GM23338 (cell line): ENCODE results near the gene CPB1. TPM values are rescaled to one million over a fixed set of nuclear protein-coding genes. Genes with fewer than 3 reads are reported as not detected.

Source experiments
- ATAC-seq: fragments of 200-7000 bp; cut with Tn5 transposase; 3 replicates; pipeline ENCODE4 v1.9.1; 2020
- DNase-seq: peaks from one replicate; pipeline ENCODE4 v3.0.0-alpha.2; 2015; ENCODE audit warnings: low spot score
- H2AFZ ChIP-seq: fragments of 200-600 bp; sonication (generic); 2 replicates; pipeline ENCODE4 v1.8.0; 2016; ENCODE audit warnings: antibody characterized with exemption, mild to moderate bottlenecking, moderate library complexity
- H3F3A ChIP-seq: fragments of 200-600 bp; sonication (generic); replicated peaks from 2 replicates; pipeline ENCODE4 v1.8.0; 2017; ENCODE audit warnings: antibody characterized with exemption, mixed run types, low read depth
- H3K27ac ChIP-seq: fragments of 200-600 bp; sonication (generic); 2 replicates; pipeline ENCODE4 v1.6.1; 2016; ENCODE audit warnings: low read depth
- H3K27me3 ChIP-seq: fragments of 200-600 bp; sonication (generic); 2 replicates; pipeline ENCODE4 v1.8.0; 2016; ENCODE audit warnings: mild to moderate bottlenecking, mixed run types, moderate library complexity; ENCODE audit not compliant: insufficient read depth
- H3K36me3 ChIP-seq: fragments of 200-600 bp; sonication (generic); 2 replicates; pipeline ENCODE4 v1.8.0; 2016; ENCODE audit warnings: mild to moderate bottlenecking; ENCODE audit not compliant: insufficient read depth
- H3K4me1 ChIP-seq: fragments of 200-600 bp; sonication (generic); 2 replicates; pipeline ENCODE4 v1.8.0; 2016; ENCODE audit warnings: mild to moderate bottlenecking, moderate library complexity; ENCODE audit not compliant: insufficient read depth
- H3K4me2 ChIP-seq: fragments of 200-600 bp; sonication (generic); 2 replicates; pipeline ENCODE4 v1.7.1; 2017; ENCODE audit warnings: mixed run types
- H3K4me3 ChIP-seq: fragments of 200-600 bp; sonication (generic); 2 replicates; pipeline ENCODE4 v1.6.1; 2016; ENCODE audit warnings: mixed run types
- H3K79me2 ChIP-seq: fragments of 200-600 bp; sonication (generic); replicated peaks from 2 replicates; pipeline ENCODE4 v1.8.0; 2017; ENCODE audit warnings: mild to moderate bottlenecking; ENCODE audit not compliant: insufficient read depth
- H3K9me2 ChIP-seq: fragments of 200-600 bp; sonication (generic); 2 replicates; pipeline ENCODE4 v1.8.0; 2017; ENCODE audit not compliant: insufficient read depth
- H4K20me1 ChIP-seq: fragments of 200-600 bp; sonication (generic); replicated peaks from 2 replicates; pipeline ENCODE4 v1.8.0; 2017; ENCODE audit warnings: mild to moderate bottlenecking; ENCODE audit not compliant: insufficient read depth
- H3K27ac Mint-ChIP-seq: 2 replicates; pipeline ENCODE4 v1.8.0; 2020; ENCODE audit warnings: inconsistent platforms, mild to moderate bottlenecking, moderate library complexity, mixed read lengths
- H3K27me3 Mint-ChIP-seq: 3 replicates; pipeline ENCODE4 v1.8.0; 2022; ENCODE audit warnings: low read depth, mild to moderate bottlenecking, moderate library complexity, mixed read lengths, inconsistent platforms; ENCODE audit not compliant: insufficient read depth, poor library complexity
- H3K36me3 Mint-ChIP-seq: 3 replicates; pipeline ENCODE4 v1.8.0; 2021; ENCODE audit warnings: low read depth, mild to moderate bottlenecking, inconsistent platforms, moderate library complexity, mixed read lengths
- H3K4me1 Mint-ChIP-seq: 3 replicates; pipeline ENCODE4 v1.8.0; 2020; ENCODE audit warnings: mild to moderate bottlenecking, inconsistent platforms, mixed read lengths
- H3K4me3 Mint-ChIP-seq: 3 replicates; pipeline ENCODE4 v1.8.0; 2021; ENCODE audit warnings: moderate library complexity, mild to moderate bottlenecking, inconsistent platforms, mixed read lengths
- H3K9me3 Mint-ChIP-seq: 3 replicates; pipeline ENCODE4 v1.8.0; 2020; ENCODE audit warnings: moderate library complexity, mild to moderate bottlenecking, inconsistent platforms, mixed read lengths
- CREB1 ChIP-seq: fragments of 250-450 bp; sonication (Bioruptor Pico); IDR thresholded peaks from 2 replicates; pipeline ENCODE4 v1.5.0; 2020; ENCODE audit warnings: low read depth, mild to moderate bottlenecking, moderate library complexity
- CTCF ChIP-seq, 2 experiments: fragments of 200-600 bp in 1 of 2; sonication (generic) in 1 of 2; conservative IDR thresholded peaks; 2 replicates each; pipeline versions ENCODE4 v1.5.1 to v1.6.1; 2016 to 2017; ENCODE audit warnings: antibody characterized with exemption in 2 of 2, low read depth in 2 of 2, mild to moderate bottlenecking in 2 of 2, moderate library complexity in 1 of 2
- ETS1 ChIP-seq: IDR thresholded peaks from 2 replicates; pipeline ENCODE4 v1.6.1; 2016; ENCODE audit warnings: antibody characterized with exemption
- EZH2 ChIP-seq: fragments of 200-600 bp; sonication (generic); IDR thresholded peaks from one replicate; pipeline ENCODE4 v1.8.0; 2017; ENCODE audit warnings: antibody characterized with exemption, mild to moderate bottlenecking, low read depth; ENCODE audit not compliant: unreplicated experiment
- EZH2phosphoT487 ChIP-seq: fragments of 200-600 bp; sonication (generic); IDR thresholded peaks from one replicate; pipeline ENCODE4 v1.8.1; 2018; ENCODE audit warnings: antibody characterized with exemption; ENCODE audit not compliant: unreplicated experiment
- JUNB ChIP-seq: IDR thresholded peaks from one replicate; pipeline ENCODE4 v1.6.1; 2016; ENCODE audit warnings: antibody characterized with exemption; ENCODE audit not compliant: unreplicated experiment
- NANOG ChIP-seq: IDR thresholded peaks from 2 replicates; pipeline ENCODE4 v1.6.1; 2016; ENCODE audit warnings: antibody characterized with exemption, borderline replicate concordance
- POLR2AphosphoS5 ChIP-seq: IDR thresholded peaks from 2 replicates; pipeline ENCODE4 v1.6.1; 2016; ENCODE audit warnings: antibody characterized with exemption, low read depth
- REST ChIP-seq: IDR thresholded peaks from one replicate; pipeline ENCODE4 v1.6.1; 2018; ENCODE audit warnings: antibody characterized with exemption; ENCODE audit not compliant: unreplicated experiment
- STAT1 ChIP-seq: IDR thresholded peaks from one replicate; pipeline ENCODE4 v1.6.1; 2016; ENCODE audit warnings: antibody characterized with exemption; ENCODE audit not compliant: unreplicated experiment
- ZNF114 ChIP-seq: fragments of 250-450 bp; sonication (Bioruptor Pico); IDR thresholded peaks from 2 replicates; pipeline ENCODE4 v1.5.0; 2020; ENCODE audit warnings: mild to moderate bottlenecking, moderate library complexity
- ZNF331 ChIP-seq: fragments of 250-450 bp; sonication (Bioruptor Pico); IDR thresholded peaks from 2 replicates; pipeline ENCODE4 v1.5.0; 2020; ENCODE audit warnings: low read depth, mild to moderate bottlenecking, moderate library complexity
- ZNF462 ChIP-seq: fragments of 250-450 bp; sonication (Bioruptor Pico); IDR thresholded peaks from 2 replicates; pipeline ENCODE4 v1.5.0; 2020; ENCODE audit warnings: mild to moderate bottlenecking, moderate library complexity
- polyA plus RNA-seq: library from polyadenylated mRNA; unstranded; fragments of >200 nt; fragmentation: Nextera tagmentation; extraction: Ambion mirVana; gene quantifications from 2 replicates; pipeline ENCODE4 v1.2.1, GENCODE V29; 2016
- total RNA-seq: library from RNA; depleted of rRNA; stranded (reverse); fragments of >200 nt; shearing (Covaris generic); gene quantifications from 2 replicates; pipeline ENCODE4 v1.2.3, GENCODE V29; 2014

CPB1 gene
- total and polyA plus RNA-seq, 2 experiments from 2014 or later, result not detected

GRCh38 chr3:148848410-148848809, 20.8 kb downstream of the CPB1 start:
- H3K36me3 ChIP-seq, result no peaks in the 10 kb centered on the region
- H3F3A ChIP-seq, result no peaks in the 10 kb centered on the region
- no peak for DNase-seq
- H3K4me3 Mint-ChIP-seq, result no peak overlapping the region
- no peak overlapping the region for H3K27ac ChIP-seq
- H4K20me1 ChIP-seq, result no peaks in the 10 kb centered on the region
- no peaks in the 10 kb centered on the region for H3K4me1 ChIP-seq
- no peaks in the 10 kb centered on the region for H3K9me3 Mint-ChIP-seq
- TF ChIP-seq EZH2phosphoT487, result no peak
- no peak for TF ChIP-seq CTCF (conservative IDR thresholded peaks at IDR 0.05; ENCODE audit: low read depth in 2 of 2)
- TF ChIP-seq CREB1 (CRISPR knock-in tag), result no peak
- no peak for TF ChIP-seq POLR2AphosphoS5
- no peak for TF ChIP-seq NANOG
- no peak for TF ChIP-seq STAT1
- no peak for TF ChIP-seq ZNF462 (CRISPR knock-in tag)
- TF ChIP-seq ETS1, result no peak
- TF ChIP-seq REST, result no peak
- TF ChIP-seq EZH2, result no peak
- no peak for TF ChIP-seq ZNF114 (CRISPR knock-in tag)
- no peak for TF ChIP-seq JUNB
- no peak for TF ChIP-seq ZNF331 (CRISPR knock-in tag)
- H3K4me1 Mint-ChIP-seq, result no peaks in the 10 kb centered on the region
- H3K27ac Mint-ChIP-seq, result peak overlapping the region; percentile 83; the same call in 1 of the 2 replicates
- H3K79me2 ChIP-seq, result no peaks in the 10 kb centered on the region
- no peak overlapping the region for H3K4me2 ChIP-seq
- no peak for ATAC-seq
- H3K9me2 ChIP-seq, result no peaks in the 10 kb centered on the region
- no peak overlapping the region for H3K4me3 ChIP-seq
- no peaks in the 10 kb centered on the region for H3K36me3 Mint-ChIP-seq
- H3K27me3 ChIP-seq, result no peaks in the 10 kb centered on the region
- no peaks in the 10 kb centered on the region for H3K27me3 Mint-ChIP-seq
- H2AFZ ChIP-seq, result no peak overlapping the region
